TTC549 (cell line): Measurements from ENCODE around the gene GRIN2C.

Source experiments
- FAIRE-seq: peaks from 2 replicates; lab custom pipeline; 2012; peaks lifted over from hg19 to GRCh38; lab: Jason Lieb, UNC

Gene GRIN2C

GRCh38 chr17:74818291-74818938, 41.3 kb downstream of the GRIN2C start:
- FAIRE-seq = no peak

GRCh38 chr17:74816905-74817620, 42.6 kb downstream of the GRIN2C start:
- FAIRE-seq = no peak

- FAIRE-seq = no peak
These were observed 43.9 kb downstream of the GRIN2C start for GRCh38 chr17:74815550-74816370.

GRCh38 chr17:74815067-74815466, 44.6 kb downstream of the GRIN2C start:
- no peak for FAIRE-seq

GRCh38 chr17:74814453-74814852, 45.2 kb downstream of the GRIN2C start:
- no peak for FAIRE-seq

GRCh38 chr17:74812109-74813009, 47.3 kb downstream of the GRIN2C start:
- FAIRE-seq = no peak

- no peak for FAIRE-seq
These were observed 48.8 kb downstream of the GRIN2C start for GRCh38 chr17:74810699-74811485.

GRCh38 chr17:74808714-74809430, 50.8 kb downstream of the GRIN2C start:
- FAIRE-seq = no peak

GRCh38 chr17:74807925-74808324, 51.8 kb downstream of the GRIN2C start:
- FAIRE-seq = no peak

- no peak for FAIRE-seq
These were observed 52.2 kb downstream of the GRIN2C start for GRCh38 chr17:74807441-74807840.

- no peak for FAIRE-seq
These were observed 53.4 kb downstream of the GRIN2C start for GRCh38 chr17:74806334-74806733.

- FAIRE-seq = no peak
These were observed 54.1 kb downstream of the GRIN2C start for GRCh38 chr17:74805591-74805991.

- no peak for FAIRE-seq
These were observed 55.0 kb downstream of the GRIN2C start for GRCh38 chr17:74804683-74805082.

GRCh38 chr17:74803971-74804370, 55.7 kb downstream of the GRIN2C start:
- no peak for FAIRE-seq

- no peak for FAIRE-seq
These were observed 56.2 kb downstream of the GRIN2C start for GRCh38 chr17:74803388-74803930.

- no peak for FAIRE-seq
These were observed 57.8 kb downstream of the GRIN2C start for GRCh38 chr17:74801896-74802295.

GRCh38 chr17:74800531-74800930, 59.2 kb downstream of the GRIN2C start:
- FAIRE-seq = no peak

- FAIRE-seq = no peak
These were observed 60.6 kb downstream of the GRIN2C start for GRCh38 chr17:74799097-74799496.

- no peak for FAIRE-seq
These were observed 61.4 kb downstream of the GRIN2C start for GRCh38 chr17:74798239-74798707.

GRCh38 chr17:74797824-74798223, 61.9 kb downstream of the GRIN2C start:
- FAIRE-seq = no peak
